Stimulated activated naive CD8-positive, alpha-beta T cell treated with anti-CD3 and anti-CD28 coated beads, Interleukin-15, Interleukin-2, amounts not matched to agents 100 U/mL and 50 U/mL, for 24 hours (primary cell): ENCODE results near the gene BMX.
A peak's percentile ranks its signal among the peaks of the same experiment; 100 is the strongest.

ENCODE experiments used
- ATAC-seq: fragments of 150-1000 bp; cut with Tn5 transposase; one replicate; pipeline ENCODE4 v1.10.0; 2021
- DNase-seq: peaks from one replicate; pipeline ENCODE4 v3.0.0; 2021

Gene BMX

DNA sequence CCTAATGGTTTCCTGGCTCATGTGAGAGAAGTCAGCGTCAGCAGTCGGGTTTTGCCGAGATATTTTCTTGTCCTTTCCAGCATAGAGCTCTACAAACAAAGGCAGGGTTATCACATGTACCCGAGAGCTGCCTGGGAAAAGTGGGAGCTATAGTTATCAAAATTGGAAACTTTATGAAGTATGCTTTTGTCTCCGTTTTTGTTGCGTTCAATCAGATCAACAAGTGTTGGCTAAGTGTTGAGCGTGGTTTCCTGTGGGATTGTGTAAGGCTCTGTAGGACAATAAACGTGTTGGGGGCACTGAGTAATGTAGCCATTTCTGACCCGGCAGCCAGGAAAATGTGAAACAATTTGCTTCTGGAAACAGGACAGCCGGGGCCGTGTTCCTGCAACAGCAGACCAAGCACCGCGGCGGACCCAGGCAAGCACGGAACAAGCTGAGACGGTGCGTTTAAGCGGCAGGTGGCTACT lies at the start of gene BMX:
TSS of gene BMX (plus strand) at position 311 of the 470 bp plus-strand sequence. CDS start 7,547 bp downstream, outside the sequence.
- DNase-seq, result no peak

GRCh38 chrX:15451913-15452312 lies 48.7 kb upstream of the BMX start:
- no peak for ATAC-seq
- no peak for DNase-seq

More for the DNA sequence above, at the start of gene BMX:
- no peak for ATAC-seq

GRCh38 chrX:15464704-15465103 lies 35.9 kb upstream of the BMX start:
- ATAC-seq, result no peak
- no peak for DNase-seq

GRCh38 chrX:15465347-15465746 lies 35.3 kb upstream of the BMX start:
- ATAC-seq (no peak), DNase-seq (no peak)

DNA sequence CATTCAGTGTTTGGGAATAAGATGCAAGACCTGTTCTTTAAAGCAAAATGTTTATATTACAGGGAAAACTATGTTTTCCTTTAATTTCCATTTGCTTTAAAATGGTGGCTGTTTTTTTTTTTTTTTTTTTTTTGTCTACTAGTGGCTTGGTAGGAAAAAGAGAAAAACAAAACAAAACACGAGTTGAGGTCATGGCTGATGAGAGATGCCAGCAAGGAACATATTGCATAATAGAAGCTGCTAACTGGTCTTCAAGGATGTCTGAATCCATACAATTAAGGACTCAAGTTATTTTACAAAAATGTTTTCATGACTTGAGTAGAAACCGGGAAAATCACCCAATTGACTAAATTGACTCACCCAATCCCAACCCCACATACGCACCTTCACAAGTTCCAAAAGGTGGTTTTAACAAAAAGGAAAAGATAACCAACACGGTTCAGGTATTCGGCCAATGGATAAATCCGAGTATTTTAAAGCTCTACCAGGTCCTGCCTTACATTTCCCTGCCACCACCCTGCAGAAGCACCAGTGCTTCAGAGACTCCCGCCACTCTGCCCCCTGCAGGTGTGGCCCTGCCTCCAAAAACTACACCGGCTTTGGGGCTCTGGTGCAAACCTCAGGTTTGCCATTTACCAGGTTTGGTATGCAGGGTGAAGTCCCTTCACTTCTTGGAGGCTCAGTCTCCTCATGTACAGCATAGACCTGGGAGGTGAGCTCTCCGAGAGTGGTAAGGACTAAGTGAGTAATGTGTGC lies 34.5 kb upstream of the BMX start:
- ATAC-seq, result no peak
- no peak for DNase-seq

- no peak for DNase-seq
- ATAC-seq, result no peak
Observed at GRCh38 chrX:15468036-15468435, 32.6 kb upstream of the BMX start.

GRCh38 chrX:15469613-15470012 lies 31.0 kb upstream of the BMX start:
- ATAC-seq (no peak), DNase-seq (no peak)

- ATAC-seq (peak; percentile 66), DNase-seq (peak; percentile 50)
Observed at GRCh38 chrX:15471028-15471427, 29.6 kb upstream of the BMX start.

DNA sequence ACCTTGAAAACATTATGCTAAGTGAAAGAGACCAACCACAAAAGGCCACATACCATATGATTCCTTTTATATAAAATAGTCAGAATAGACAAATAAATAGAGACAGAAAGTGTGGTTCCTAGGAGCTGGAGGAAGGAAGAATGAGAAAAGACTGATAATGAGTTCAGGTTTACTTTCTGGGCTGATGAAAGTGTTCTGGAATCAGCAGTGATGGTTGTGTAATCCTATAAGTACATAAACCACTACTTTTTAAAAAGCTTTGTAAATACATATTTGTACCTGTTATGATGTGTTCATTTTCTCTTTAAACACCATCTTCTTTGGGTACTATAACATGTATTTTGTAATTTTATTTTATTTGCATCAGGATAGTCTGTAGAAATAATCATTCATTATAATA lies 28.1 kb upstream of the BMX start:
- DNase-seq (no peak), ATAC-seq (no peak)

DNA sequence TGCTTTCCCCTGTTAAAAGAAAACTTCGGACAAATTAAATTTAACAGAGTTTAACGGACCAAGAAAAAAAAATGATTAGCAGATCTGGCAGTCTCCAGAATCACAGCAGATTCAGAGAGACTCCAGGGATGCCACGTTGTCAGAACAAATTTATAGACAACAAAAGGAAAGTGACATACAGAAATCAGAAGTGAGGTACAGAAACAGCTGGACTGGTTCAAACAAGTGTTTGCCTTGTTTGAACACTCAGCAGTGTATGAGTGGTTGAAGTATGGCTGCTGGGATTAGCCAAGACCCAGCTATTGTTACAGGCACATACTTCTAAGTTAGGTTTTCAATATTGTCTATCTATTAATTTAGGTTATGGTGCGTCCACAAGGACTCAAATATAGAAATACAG lies 26.6 kb upstream of the BMX start:
- DNase-seq (no peak), ATAC-seq (no peak)

GRCh38 chrX:15475021-15475420 lies 25.6 kb upstream of the BMX start:
- ATAC-seq, result no peak
- DNase-seq, result no peak

DNA sequence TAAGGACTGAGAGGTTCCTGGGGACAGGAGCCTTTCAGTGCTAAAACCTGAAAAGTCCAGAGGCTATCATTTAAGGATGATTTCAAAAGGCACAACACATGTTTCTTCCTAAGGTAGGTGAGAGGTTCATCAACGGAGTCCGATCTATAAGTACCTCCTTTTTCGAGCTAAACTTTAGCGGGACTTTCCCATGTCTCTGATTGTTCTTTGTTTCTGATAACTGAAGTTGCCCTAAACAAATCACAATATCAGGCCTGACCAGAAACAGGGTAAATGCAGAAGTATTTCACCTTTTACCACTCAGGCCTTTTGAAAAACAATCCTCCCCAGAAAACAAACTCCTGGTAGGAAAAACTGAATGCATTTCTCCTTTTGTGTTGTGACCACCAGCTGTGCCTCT lies 25.1 kb upstream of the BMX start:
- no peak for ATAC-seq
- DNase-seq, result no peak

GRCh38 chrX:15483891-15484290 lies 16.7 kb upstream of the BMX start:
- ATAC-seq (no peak), DNase-seq (no peak)

DNA sequence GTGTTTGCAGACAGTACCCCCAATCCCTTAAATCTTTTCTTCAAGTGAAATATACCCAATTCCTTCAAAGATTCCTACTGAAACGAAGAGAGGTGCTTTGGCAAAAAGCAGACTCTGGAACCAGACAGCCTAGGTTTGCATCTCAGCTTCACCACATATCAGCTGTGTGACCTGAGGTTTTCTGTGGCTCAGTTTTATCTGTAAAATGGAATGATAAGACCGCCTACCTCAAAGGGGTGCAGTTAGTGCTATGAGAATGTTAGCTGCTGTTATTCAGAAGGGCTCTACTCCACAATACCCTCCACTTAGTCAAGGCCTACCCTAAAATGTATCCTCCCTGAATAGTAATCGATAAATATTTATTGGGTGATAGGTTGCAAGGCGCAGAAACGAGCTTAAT lies 8.1 kb upstream of the BMX start:
- DNase-seq, result no peak
- ATAC-seq, result no peak

DNA sequence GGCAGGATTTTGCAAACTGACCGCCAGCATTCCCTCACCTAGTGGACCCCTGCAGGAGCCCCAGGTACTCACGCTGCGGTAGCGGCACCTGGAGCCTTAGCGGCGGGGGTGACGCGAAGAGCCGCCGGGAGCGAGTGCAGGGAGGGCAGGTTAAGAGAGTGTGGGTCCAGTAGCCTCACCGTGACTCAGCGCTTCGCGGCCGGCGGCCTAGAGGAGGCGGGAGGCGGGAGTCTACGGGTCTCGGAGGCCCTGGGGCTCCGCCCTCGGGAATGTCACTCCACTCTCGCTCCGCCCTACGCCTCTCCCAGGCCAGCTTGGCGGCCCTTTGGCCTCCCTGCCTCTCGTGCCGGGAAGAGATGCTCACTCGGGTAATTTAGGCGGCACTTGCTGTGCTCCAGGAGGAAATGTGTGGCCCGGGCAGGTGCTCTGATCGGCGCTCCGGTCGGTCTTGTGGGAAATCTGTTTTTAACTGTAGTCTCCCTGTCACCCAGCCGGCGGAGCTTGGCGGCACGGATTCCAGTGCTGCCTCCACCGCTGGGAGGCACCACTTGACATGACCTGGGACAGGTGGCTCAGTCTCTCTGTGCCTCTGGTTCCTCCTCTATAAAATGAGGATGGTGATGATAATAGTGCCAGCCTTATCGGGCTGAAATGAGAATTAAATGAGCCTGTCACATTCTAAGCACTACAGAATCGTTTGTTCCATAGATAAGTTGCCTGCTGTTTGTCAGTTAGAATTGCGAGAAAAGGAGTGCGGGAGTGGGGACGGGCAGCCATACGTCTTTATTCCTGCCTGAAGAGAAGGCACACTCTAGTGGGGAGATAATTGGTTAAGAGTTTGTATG lies 7.3 kb upstream of the BMX start, which contains the start of gene PIR:
TSS of gene PIR (minus strand) at position 216 of the 845 bp plus-strand sequence. CDS start 2,076 bp downstream, outside the sequence.
- DNase-seq (peak; percentile 72), ATAC-seq (peak; percentile 96)

DNA sequence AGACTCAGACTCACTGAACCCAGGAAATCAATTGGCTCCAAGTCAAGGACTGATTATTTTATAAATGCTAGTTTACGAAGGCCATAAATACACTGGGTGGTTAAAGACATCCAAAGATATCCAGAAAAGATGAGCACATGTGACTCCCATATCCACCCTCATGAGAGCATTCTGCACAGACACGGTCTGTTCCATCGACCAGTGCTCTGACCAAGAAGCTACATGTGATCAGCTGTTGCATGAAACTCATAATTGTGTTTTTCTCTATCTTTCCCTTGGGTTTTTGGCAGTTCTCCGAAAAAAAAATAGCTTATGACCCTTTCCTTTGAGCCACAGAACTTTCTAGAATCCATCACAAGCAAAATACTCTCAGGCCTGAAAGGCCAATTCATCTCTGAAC lies 4.8 kb upstream of the BMX start:
- ATAC-seq (no peak), DNase-seq (no peak)

- no peak for ATAC-seq
Observed at GRCh38 chrX:15496824-15497223, 3.8 kb upstream of the BMX start.

DNA sequence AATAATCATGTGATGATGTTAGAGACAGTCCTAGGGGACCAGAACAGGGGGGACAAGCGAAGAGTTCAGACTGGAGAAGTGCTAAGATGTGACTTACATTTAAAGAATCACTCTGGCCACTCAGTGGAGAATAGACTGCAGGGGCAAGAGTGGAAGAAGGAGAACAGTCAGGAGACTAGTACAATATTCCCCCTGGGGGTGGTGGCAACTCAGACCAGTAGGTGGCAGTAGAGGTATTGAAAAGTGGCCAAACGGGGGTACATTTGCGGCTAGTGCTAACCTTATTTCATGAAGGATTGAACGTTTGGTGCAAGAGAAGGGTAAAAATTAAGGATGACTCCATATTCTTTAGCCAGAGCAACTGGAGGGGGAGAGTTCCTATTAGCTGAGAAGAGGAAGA lies 2.7 kb upstream of the BMX start:
- no peak for ATAC-seq

More at GRCh38 chrX:15496824-15497223, 3.8 kb upstream of the BMX start:
- DNase-seq, result no peak

DNA sequence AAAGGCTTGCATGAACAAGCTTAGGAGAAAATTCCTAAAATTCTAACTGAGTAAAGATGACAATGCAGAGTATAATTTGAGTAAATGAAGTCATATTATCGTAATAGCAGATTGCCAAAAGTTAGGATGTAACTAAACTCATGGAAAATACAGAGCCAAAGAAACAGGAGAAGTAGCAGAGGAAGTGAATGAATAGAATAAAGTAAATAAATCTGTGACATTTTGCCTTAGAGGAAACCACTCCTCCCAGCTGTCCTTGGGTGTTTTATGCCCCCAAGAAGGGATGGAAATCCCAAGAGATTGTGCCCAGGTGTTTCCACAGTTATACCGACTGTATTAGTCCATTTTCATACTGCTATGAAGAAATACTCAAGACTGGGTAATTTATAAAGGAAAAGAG lies 1.9 kb upstream of the BMX start:
- DNase-seq (no peak), ATAC-seq (no peak)

More for the DNA sequence above, 2.7 kb upstream of the BMX start:
- DNase-seq, result peak; percentile 48

GRCh38 chrX:15499976-15500375 lies 631 bp upstream of the BMX start:
- DNase-seq (no peak), ATAC-seq (no peak)

- no peak for ATAC-seq
- no peak for DNase-seq
Observed at GRCh38 chrX:15501506-15501905, 899 bp downstream of the BMX start.

- ATAC-seq, result no peak
- no peak for DNase-seq
Observed at GRCh38 chrX:15504661-15505060, 4.1 kb downstream of the BMX start.

DNA sequence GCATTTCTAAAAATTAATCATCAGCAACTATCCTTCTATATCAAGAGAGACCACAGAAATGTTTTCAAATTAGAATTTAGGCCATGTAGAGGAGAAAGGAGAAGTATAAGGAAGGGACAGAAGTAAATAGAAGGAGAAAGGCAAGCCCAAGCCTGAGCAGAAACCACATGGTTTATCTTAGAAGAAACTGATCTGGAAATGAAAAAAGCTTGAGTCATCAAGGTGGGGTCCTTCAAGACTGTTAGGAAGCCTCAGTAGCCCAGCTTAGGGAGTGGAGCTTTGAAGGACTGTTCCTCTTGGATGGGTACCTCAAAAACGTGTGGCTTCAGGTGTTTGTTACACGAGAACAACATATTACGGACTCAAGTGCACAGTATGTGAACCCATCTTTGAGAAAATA lies 4.5 kb downstream of the BMX start:
- no peak for ATAC-seq
- no peak for DNase-seq
